GM18873 (cell line): ENCODE measurements around the gene RAPGEF4.

Experiments used
- ATAC-seq: cut with Tn5 transposase; IDR thresholded peaks from one replicate; pipeline ENCODE4 v1.9.1; 2021; ENCODE audit warnings: mild to moderate bottlenecking, moderate library complexity, moderate number of reproducible peaks; ENCODE audit not compliant: unreplicated experiment, low FRiP score

RAPGEF4 gene

GRCh38 chr2:172957734-172958133 is 222.1 kb downstream of the RAPGEF4 start:
- ATAC-seq: no peak

GRCh38 chr2:172962082-172962481 is 226.4 kb downstream of the RAPGEF4 start:
- ATAC-seq: no peak

DNA sequence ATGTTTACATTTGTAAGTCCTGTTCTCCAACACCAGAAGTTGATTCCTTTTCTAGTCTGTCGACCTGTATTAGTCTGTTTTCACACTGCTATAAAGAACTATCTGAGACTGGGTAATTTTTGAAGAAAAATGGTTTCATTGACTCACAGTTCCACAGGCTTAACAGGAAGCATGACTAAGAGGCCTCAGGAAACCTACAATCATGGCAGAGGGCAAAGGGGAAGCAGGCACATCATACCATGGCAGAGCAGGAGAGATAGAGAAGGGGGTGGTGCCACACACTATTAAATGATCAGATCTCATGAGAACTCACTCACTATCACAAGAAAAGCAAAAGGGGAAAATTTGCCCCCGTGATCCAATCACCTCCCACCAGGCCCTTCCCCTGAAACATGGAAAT is 227.2 kb downstream of the RAPGEF4 start:
- ATAC-seq: no peak

DNA sequence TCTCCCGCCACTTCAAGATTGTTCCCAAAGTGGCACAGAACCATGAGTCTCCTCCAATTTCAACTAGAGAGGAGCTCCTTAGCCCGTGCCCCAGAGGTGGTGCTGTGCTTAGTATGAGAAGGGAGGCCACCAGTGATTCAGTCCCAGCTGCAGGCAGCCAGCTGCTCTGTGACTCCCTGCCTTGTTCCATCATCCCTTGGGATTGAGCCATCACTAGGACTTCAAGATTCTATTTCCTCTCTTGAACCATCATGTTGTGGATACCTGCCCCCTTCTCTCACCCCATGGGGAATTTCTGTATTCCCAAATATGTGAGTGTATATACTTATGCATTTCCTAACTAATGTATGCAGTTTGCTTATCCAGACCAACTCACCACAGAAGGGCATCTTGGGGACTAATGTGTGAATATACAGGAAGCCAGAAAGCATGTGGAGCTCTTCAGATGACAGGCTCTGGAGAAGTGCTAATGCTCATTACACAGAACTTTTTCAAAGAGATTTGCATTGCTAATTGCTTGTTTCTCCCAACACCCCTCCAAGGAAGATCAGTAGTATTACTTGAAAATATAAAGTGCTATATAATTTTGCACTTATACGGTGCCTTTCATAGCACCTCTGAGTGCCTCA is 229.0 kb downstream of the RAPGEF4 start:
- no peak for ATAC-seq

DNA sequence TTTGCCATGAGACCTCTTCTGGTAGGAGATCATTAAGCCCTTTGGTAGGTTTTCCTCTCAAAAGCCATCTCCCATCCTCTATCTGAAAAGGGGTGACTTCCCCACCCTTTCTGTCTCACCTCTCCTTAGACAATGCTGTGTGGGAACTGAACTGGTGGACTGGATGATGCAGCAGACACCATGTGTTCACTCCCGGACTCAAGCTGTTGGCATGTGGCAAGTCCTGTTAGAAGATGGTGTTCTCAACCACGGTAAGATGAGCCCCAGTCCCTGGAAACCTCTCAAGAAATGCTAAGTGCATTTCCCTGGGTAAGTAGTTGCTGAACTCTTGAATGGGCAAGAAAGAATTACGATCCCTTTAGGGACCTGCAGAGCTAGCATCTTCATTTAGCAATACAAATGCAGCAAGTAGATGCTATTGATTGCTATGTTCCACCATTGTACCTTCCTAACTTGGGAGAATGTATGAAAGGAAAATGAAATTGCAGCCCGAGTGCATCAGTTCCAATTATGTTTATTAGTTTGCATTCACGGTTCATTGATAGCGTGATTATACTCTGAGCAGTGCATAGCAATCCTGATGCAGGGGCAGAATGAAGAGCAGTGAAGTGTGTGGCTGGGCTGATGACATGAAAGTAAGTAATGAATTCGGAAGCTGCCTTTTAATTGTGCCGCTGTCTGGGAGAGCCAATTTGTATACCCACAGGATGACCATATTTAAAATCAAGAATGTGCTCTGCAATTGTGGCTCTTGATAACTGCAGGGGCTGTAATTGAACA is 230.0 kb downstream of the RAPGEF4 start:
- ATAC-seq: no peak

DNA sequence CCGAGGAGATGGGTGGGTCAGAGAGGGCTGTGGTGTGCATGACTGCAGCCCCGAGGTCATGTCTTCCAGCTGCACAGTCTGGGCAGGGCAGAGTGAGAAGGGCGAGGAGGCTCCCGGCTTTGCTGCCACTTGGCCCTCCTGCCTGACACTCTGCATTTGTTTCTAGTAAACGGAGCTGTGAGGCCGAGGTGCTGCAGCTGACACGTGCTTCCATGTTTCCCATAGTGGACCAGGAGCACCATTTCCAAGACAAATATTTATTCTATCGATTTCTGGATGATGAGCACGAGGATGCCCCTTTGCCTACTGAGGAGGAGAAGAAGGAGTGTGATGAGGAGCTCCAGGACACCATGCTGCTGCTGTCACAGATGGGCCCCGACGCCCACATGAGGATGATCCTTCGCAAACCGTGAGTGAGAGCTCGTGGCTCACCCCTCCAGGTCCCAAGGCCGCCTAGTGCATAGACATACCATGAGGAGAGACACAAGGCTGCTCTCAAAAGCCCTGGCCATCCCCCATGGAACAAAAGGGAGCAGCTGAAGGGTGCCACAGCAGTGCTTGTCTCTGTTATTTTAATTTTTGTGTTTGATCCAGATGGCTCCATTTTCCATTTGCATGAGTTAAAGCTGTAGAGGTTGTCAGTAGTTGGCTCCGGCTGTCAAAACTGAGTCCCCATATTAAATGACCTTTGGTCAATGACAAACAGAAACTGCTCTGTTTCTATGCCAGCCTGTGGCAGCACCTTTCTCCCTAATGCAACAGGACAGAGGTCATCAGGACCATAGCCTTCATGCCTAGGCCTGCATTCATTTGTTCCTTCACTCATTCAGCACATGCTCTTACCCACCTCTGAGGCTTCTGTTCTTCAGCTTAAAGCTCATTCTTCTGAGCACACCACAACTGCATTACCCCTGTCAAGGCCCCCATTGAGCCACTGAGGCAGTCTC is 231.7 kb downstream of the RAPGEF4 start:
- no peak for ATAC-seq

- no peak for ATAC-seq
Observed at GRCh38 chr2:172968061-172968469, 232.4 kb downstream of the RAPGEF4 start.

DNA sequence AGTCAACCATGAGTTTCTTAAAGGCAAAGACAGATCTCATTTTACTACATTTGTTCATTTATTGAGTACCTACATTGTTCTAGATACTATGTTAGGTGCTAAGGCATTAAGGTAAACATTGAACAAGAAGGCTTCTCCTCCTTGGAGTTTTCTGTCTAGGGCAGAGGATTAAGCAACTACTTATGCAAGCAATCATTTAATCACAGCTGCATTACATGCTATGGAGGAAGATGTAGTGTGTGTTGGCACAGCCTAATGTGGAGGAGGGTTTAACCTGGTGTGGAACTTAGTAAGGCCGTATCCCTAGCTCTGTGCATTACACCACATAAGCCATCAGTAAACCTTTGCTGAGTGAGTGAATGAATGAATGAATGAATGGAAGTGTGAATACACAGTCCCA is 233.5 kb downstream of the RAPGEF4 start:
- ATAC-seq: no peak

DNA sequence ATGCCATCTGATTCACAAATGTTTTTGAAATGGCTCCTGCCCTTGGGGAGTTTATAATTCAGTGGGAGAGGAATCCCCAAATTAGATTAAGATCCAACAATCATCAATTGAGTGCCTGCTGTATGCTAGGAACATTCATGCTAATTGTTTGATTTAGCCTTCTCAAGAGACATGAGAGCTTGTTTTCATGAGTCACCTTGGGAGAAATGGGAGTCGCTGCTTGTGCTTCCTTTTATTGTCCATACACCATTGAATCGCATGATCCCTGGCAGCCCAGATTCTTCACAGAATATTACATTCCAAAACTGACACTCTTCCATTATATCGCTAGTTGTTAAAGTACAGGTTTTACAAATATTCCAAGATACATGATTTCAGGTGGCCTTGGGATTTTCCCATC is 234.0 kb downstream of the RAPGEF4 start:
- no peak for ATAC-seq

DNA sequence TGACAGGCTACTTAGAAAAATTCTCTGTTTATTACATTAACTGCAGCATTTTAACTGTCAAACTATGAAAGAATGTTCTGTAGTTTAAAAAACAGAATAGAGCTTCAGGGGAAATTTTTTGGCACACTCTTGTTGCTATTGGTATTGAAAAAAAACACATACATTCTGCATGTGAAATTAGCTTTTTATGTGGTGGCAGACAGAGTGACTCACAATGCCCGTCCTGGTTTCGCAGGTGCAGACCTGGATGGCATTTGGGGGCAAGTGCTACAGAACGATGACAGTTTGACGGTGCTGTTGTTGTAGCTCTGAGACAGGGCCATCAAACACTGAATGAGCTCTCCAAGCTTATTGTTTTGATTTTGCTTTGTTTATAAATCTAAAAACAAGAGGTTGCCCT is 235.0 kb downstream of the RAPGEF4 start:
- no peak for ATAC-seq

GRCh38 chr2:172972005-172972619 is 236.5 kb downstream of the RAPGEF4 start:
- no peak for ATAC-seq

GRCh38 chr2:172974762-172975161 is 239.1 kb downstream of the RAPGEF4 start:
- no peak for ATAC-seq

- ATAC-seq: no peak
Observed at GRCh38 chr2:172976116-172976515, 240.5 kb downstream of the RAPGEF4 start.

GRCh38 chr2:172976816-172977215 is 241.2 kb downstream of the RAPGEF4 start:
- no peak for ATAC-seq

DNA sequence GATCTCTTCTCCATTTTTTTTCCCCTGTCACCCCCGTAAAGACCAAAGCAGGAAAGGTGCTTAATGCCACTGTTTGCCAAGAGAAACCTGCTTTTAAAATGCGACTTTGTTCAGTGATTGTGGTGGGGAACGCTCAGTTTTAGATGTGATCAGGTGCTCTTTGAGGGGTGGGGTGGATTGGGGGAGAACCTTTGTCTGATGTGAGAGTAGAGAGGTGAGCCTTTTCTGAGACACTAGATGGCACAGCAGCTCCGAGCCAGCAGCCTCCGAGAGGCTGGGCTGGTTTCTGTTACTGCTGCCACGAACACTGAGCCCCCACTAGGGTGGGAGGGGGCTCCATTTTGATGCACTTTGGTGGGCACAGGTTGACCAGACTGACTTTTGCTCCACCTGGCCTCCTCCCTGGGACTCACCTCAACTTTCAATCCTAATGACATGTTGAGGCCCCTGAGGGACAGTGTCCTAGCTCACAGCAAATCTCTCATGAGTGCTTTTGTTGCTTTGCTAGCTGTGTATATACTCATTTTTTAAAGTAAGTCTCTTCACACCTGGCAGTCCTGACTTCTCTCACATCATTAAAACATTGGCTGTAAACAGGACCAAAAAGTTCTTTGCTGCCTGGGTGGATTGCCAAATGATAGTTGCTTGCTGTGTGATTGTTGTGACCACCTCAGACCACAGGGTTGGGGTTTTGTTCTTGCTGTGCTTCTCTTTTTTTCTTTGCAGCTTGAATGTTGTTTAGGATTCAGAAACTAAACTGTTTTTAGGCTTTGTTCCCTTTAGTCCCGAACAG is 241.8 kb downstream of the RAPGEF4 start:
- no peak for ATAC-seq

DNA sequence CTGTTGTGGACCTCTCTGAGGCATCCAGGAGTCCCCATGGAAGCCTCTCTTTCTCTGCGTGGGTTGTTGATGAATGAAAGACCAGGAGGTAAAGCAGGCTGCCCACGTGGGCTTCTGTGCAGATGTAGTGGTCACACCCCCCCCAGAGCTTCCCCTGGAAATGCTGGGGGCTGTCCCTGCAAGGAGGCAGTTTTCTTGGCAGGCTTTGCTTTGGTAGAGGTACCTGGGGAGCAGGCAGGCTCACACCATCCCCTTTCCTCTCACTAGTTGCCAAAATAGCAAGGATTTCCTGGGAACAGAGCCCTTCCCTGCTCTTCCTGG is 242.4 kb downstream of the RAPGEF4 start:
- ATAC-seq: no peak

DNA sequence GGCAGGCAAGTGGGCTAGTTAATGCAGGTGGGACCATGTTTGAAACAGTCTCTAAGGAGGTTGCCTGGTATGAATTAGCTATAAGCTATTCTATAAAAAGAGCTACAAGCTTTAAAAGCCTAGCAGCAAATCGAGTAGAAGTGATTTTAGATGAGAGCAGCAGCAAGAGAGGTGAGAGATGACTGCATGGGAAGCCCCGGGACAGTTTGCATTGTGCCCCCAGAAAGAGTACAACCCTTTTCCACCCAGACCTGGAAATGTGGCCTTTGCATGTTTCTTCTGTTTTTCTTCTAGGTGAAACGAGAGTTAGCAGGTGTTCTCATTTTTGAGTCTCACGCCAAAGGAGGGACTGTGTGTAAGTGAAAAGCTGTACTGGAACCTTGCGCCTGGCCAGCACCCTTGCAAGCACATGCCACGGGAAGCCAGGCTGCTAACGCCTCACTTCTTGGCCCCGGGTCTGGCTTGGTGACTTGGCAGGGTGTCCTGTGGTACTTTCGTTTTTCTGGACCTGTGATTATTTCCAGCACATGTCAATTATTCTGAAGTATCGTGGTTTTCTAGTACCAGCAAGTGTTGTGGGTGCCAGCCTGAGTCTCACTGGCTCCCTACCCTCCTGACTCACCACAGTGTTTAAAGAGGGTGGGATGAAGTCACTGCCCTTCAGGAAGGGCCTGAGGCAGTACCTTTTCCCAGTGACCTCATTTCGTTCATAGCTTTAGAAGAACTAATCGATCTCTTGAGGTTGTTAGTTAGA is 249.7 kb downstream of the RAPGEF4 start:
- no peak for ATAC-seq

DNA sequence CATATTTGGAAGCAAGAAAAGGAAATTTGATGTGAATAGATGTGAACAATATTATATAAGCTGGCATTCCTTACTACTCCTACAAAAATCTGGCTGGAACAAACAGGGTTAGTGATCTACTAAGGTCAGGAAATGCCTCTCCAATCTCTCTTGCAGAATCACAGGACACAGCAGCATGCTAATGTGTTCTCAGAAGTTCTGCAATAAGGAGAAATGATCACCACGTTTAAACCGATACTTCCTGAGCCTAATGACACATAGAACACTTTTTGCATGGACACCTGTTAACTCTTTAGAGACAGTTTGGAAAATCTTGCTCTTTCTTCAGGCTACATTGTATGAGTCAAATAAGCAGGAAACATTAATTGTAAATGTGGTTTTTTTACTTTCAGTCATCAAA is 250.4 kb downstream of the RAPGEF4 start:
- ATAC-seq: no peak

DNA sequence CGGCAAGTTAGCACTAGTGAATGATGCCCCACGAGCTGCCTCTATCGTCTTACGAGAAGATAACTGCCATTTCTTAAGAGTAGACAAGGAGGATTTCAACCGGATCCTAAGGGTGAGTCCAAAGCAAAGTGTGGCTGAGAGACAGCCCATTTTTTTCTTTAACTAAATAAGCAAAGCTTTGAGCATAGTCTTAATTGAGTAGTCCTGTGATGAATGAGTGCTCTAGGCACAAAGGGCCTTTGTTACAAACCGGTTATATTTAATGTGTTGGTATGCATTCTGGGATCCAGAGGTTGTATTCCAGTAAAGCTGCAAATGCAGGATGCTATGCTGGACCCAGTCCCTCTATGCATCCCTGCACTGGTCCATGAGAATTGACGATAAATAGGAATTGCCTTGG is 253.1 kb downstream of the RAPGEF4 start:
- ATAC-seq: no peak
